ENCODE measurements around the gene KDM4B. TPM values are rescaled to one million over a fixed set of nuclear protein-coding genes. Genes with fewer than 3 reads are reported as not detected.

KDM4B gene
- total and polyA plus RNA-seq, 7 donors = 7.2 to 46.5 (median 21.4) TPM

- Histone ChIP-seq H3K9me3 (no peaks in the 10 kb centered on the region), H3K36me3 (peaks cover 20 to 77% (median 47%) of the 10 kb centered on the region in 4 donors), H3K27ac (no peak overlapping the region), H3K4me1 (no peaks in the 10 kb centered on the region), H3K27me3 (no peaks in the 10 kb centered on the region), H3K4me3 (no peak overlapping the region)
- intact Hi-C loops (cut with DNase I) = no loop called here
- TF ChIP-seq POLR2AphosphoS5 (IDR thresholded peaks at IDR 0.05) = no peak
- no peak for TF ChIP-seq POLR2A (IDR thresholded peaks at IDR 0.05)
- no peak for TF ChIP-seq EP300 (IDR thresholded peaks at IDR 0.05)
- TF ChIP-seq, protein P1, sequence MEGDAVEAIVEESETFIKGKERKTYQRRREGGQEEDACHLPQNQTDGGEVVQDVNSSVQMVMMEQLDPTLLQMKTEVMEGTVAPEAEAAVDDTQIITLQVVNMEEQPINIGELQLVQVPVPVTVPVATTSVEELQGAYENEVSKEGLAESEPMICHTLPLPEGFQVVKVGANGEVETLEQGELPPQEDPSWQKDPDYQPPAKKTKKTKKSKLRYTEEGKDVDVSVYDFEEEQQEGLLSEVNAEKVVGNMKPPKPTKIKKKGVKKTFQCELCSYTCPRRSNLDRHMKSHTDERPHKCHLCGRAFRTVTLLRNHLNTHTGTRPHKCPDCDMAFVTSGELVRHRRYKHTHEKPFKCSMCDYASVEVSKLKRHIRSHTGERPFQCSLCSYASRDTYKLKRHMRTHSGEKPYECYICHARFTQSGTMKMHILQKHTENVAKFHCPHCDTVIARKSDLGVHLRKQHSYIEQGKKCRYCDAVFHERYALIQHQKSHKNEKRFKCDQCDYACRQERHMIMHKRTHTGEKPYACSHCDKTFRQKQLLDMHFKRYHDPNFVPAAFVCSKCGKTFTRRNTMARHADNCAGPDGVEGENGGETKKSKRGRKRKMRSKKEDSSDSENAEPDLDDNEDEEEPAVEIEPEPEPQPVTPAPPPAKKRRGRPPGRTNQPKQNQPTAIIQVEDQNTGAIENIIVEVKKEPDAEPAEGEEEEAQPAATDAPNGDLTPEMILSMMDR (IDR thresholded peaks at IDR 0.05) = no peak
- peak; percentile 78 for DNase-seq
- WGBS, 2 donors = 84 to 92% methylated on average over 13 of the region's 13 CpGs
Observed at GRCh38 chr19:5083547-5083965, 114.6 kb downstream of the KDM4B start.

GRCh38 chr19:5085566-5085965 is 116.7 kb downstream of the KDM4B start:
- Histone ChIP-seq H3K4me1 (peaks cover 0 to 9% (median 6%) of the 10 kb centered on the region in 4 donors), H3K27me3 (no peaks in the 10 kb centered on the region), H3K4me3 (no peak overlapping the region), H3K36me3 (peaks cover 16 to 65% (median 35%) of the 10 kb centered on the region in 4 donors), H3K9me3 (no peaks in the 10 kb centered on the region), H3K27ac (no peak overlapping the region)
- WGBS, 2 donors = 96 to 97% methylated on average over 20 of the region's 20 CpGs
- intact Hi-C loops (cut with DNase I) = no loop called here
- TF ChIP-seq EP300 (IDR thresholded peaks at IDR 0.05) (no peak), POLR2AphosphoS5 (IDR thresholded peaks at IDR 0.05) (no peak), POLR2A (IDR thresholded peaks at IDR 0.05) (no peak)
- TF ChIP-seq, protein P1 (IDR thresholded peaks at IDR 0.05) = no peak
- no peak for DNase-seq

- Histone ChIP-seq H3K27me3 (no peaks in the 10 kb centered on the region), H3K36me3 (peaks cover 16 to 58% (median 34%) of the 10 kb centered on the region in 4 donors), H3K4me3 (no peak overlapping the region), H3K4me1 (peaks cover 0 to 16% (median 13%) of the 10 kb centered on the region in 4 donors), H3K27ac (no peak overlapping the region), H3K9me3 (no peaks in the 10 kb centered on the region)
- 96 to 98% methylated on average over 19 of the region's 19 CpGs for WGBS, 2 donors
- intact Hi-C loops (cut with DNase I) = no loop called here
- TF ChIP-seq POLR2AphosphoS5 (IDR thresholded peaks at IDR 0.05) (no peak), POLR2A (IDR thresholded peaks at IDR 0.05) (no peak), EP300 (IDR thresholded peaks at IDR 0.05) (no peak)
- TF ChIP-seq, protein P1 (IDR thresholded peaks at IDR 0.05) = no peak
- DNase-seq = no peak
Observed at GRCh38 chr19:5086230-5086629, 117.3 kb downstream of the KDM4B start.

GRCh38 chr19:5086725-5087439 is 118.0 kb downstream of the KDM4B start:
- Histone ChIP-seq H3K4me3 (no peak overlapping the region), H3K27me3 (no peaks in the 10 kb centered on the region), H3K36me3 (peaks cover 13 to 52% (median 33%) of the 10 kb centered on the region in 4 donors), H3K4me1 (peaks cover 0 to 22% (median 20%) of the 10 kb centered on the region in 4 donors), H3K9me3 (no peaks in the 10 kb centered on the region), H3K27ac (no peak overlapping the region)
- intact Hi-C loops (cut with DNase I) = no loop called here
- TF ChIP-seq POLR2AphosphoS5 (IDR thresholded peaks at IDR 0.05) (no peak), EP300 (IDR thresholded peaks at IDR 0.05) (no peak), POLR2A (IDR thresholded peaks at IDR 0.05) (no peak)
- TF ChIP-seq, protein P1 (IDR thresholded peaks at IDR 0.05) = no peak
- no peak for DNase-seq
- 84 to 88% methylated on average over 20 of the region's 20 CpGs for WGBS, 2 donors
